T-helper 17 cell (primary cell): ENCODE results near the gene MEIKIN. TPM values are rescaled to one million over a fixed set of nuclear protein-coding genes. Genes with fewer than 3 reads are reported as not detected.

Source experiments
- ATAC-seq: fragments of 150-1000 bp; cut with Tn5 transposase; 2 replicates; pipeline ENCODE4 v1.10.0; 2021; ENCODE audit warnings: mild to moderate bottlenecking, moderate library complexity
- DNase-seq, 3 donors: peaks; one replicate each; pipeline versions ENCODE4 v3.0.0 to v3.0.0-alpha.2; 2020 to 2021
- H3K9me3 ChIP-seq: one replicate; pipeline ENCODE4 v1.7.0; 2013; ENCODE audit warnings: low read length, mild to moderate bottlenecking; ENCODE audit not compliant: control insufficient read depth, poor library complexity, severe bottlenecking
- H3K27ac Mint-ChIP-seq: one replicate; pipeline ENCODE4 v1.8.0; 2022; ENCODE audit warnings: mild to moderate bottlenecking, moderate library complexity, mixed read lengths
- H3K27me3 Mint-ChIP-seq: one replicate; pipeline ENCODE4 v1.8.0; 2022; ENCODE audit warnings: mixed read lengths
- H3K36me3 Mint-ChIP-seq: one replicate; pipeline ENCODE4 v1.8.0; 2022; ENCODE audit warnings: low read depth, mixed read lengths
- H3K4me1 Mint-ChIP-seq: one replicate; pipeline ENCODE4 v1.8.0; 2022; ENCODE audit warnings: mild to moderate bottlenecking, mixed read lengths
- H3K4me3 Mint-ChIP-seq: one replicate; pipeline ENCODE4 v1.8.0; 2022; ENCODE audit warnings: mild to moderate bottlenecking, moderate library complexity, mixed read lengths
- total RNA-seq, 4 donors: library from RNA in 2 of 4; stranded (reverse) in 2 of 4; gene quantifications; one replicate each; pipeline ENCODE4 v1.2.3 and lab custom pipeline; 2022 to 2026

MEIKIN gene
- total RNA-seq, 2 donors from 2014 or later, result 0.77 to 1.5 TPM

DNA sequence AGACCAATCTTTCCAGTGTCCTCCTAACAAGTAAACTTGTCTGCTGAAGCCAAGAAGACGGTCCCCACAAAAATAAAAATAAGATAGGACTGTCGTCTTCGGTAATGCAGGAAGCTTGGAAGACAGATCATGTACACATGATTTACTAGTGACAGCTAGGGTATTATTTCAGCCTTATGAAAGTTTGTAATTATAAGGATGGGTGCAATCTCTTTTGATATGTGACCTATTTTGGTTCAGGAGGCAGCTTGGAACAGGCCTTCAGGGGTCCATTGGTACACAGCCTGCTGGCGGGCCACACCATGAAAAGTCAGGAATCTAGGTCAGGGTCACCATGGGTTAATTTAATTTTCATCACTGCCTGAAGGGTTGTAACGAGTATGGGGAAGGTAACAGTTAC is 13.7 kb upstream of the MEIKIN start:
- peaks cover 12% of the 10 kb centered on the region for H3K36me3 Mint-ChIP-seq
- ATAC-seq (no peak), DNase-seq (no peak)
- H3K27me3 Mint-ChIP-seq, result no peaks in the 10 kb centered on the region
- H3K27ac Mint-ChIP-seq, result no peak overlapping the region
- no peaks in the 10 kb centered on the region for H3K4me1 Mint-ChIP-seq
- H3K4me3 Mint-ChIP-seq, result no peak overlapping the region
- no peaks in the 10 kb centered on the region for H3K9me3 ChIP-seq

DNA sequence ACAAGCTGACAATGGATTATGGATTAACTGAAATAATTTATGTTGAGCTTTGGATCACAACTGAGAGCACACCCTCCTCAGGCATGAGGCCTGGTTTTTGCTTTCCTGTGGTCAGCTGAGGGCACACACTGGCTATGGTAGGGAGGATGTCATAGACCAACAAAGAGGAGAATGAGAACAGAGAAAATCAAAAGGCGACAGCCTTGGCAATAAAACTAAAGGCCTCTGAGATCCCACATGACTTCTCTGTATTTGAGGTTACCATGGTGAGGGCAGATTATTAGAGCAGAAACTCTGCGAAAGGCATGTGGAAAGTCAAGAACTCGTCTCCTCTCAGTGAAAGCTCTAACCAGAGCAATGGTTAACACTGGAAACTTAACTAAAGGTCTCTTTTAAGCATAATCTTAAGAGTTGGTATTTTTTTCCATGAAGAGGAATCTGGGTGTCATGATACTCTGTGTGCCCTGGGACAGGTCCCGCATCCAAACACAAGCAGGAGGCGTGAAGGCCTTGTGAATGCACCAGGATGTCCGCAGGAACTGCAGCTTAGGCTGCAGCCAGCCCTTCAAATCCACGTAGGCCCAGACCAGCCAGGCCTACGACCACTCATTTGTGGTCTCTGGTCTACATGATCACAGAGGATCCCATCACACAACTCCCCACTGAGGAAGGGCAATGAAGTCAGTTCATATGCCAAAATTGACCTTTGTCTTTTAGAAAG is 12.4 kb upstream of the MEIKIN start:
- H3K27me3 Mint-ChIP-seq, result no peaks in the 10 kb centered on the region
- H3K4me3 Mint-ChIP-seq, result no peak overlapping the region
- no peaks in the 10 kb centered on the region for H3K4me1 Mint-ChIP-seq
- no peak for DNase-seq
- ATAC-seq, result no peak
- no peaks in the 10 kb centered on the region for H3K9me3 ChIP-seq
- peak overlapping the region; percentile 19 for H3K27ac Mint-ChIP-seq
- peaks cover 10% of the 10 kb centered on the region for H3K36me3 Mint-ChIP-seq

DNA sequence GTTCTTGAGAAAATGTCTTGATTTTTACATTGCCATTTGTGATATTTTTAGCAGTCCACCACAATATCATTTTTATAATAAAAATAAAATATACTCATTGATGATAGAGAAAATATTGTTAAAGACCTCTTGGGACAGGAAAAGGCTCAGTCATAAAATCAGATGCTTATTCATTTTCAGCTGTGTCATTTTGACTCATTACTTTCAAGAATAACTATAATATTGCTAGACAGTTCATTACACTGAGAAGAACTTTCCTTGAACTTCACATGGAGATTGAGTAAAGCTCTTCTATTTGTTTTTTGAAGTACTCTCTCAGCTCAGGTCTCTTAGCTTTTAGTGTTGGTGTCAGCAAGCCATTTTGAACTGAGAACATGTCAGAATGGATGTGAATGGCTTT is 8.5 kb upstream of the MEIKIN start:
- ATAC-seq, result no peak
- Mint-ChIP-seq H3K4me3 (no peak overlapping the region), H3K27me3 (no peaks in the 10 kb centered on the region), H3K27ac (no peak overlapping the region), H3K36me3 (peaks cover 9% of the 10 kb centered on the region), H3K4me1 (no peaks in the 10 kb centered on the region)
- DNase-seq, result no peak
- no peaks in the 10 kb centered on the region for H3K9me3 ChIP-seq

DNA sequence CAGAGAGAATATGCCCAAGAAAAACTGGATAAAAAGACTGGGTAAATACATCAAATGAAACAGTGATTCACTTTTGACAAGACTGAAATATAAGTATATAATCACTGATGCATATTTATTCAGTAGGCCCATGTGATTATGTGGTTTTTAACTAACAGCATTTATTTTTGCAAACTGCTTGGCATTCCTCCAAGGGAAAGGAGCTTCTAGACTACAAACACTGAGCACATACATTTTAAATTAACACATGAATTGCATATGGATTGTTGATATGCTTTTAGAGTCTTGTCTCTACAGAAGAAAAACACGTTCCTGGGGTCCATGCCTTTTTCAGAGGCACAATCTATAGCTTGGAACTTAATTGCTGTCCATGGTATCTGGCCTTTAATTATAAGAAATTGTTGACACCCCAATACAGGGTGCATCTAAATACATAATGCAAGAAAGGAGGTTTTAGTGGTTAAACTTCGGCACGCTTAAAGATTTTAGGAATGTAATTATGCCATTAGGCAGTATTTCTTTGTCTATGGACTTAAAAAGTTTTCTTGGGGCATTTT is 6.9 kb upstream of the MEIKIN start:
- Mint-ChIP-seq H3K4me3 (no peak overlapping the region), H3K36me3 (peaks cover 6% of the 10 kb centered on the region), H3K4me1 (no peaks in the 10 kb centered on the region), H3K27me3 (no peaks in the 10 kb centered on the region), H3K27ac (no peak overlapping the region)
- no peaks in the 10 kb centered on the region for H3K9me3 ChIP-seq
- DNase-seq, result no peak
- no peak for ATAC-seq

DNA sequence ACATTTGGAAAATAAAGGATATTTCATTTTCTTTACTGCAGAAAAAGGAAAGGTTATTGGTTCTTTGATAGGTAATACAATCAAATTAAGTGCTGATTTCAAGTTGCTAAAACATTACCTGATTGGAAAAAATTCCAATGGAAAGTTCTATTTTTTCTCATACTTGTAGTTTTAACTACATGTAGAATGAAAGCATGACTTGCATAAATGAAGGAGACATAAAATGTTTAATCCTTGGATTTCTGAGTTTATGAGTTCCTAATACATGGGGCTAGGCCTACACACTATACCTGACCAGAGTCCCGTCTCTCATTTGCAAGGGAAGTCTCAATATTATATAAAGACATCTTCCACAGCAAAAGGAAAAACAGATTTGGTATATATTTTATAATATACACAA is 5.2 kb upstream of the MEIKIN start:
- DNase-seq (no peak), ATAC-seq (no peak)
- no peaks in the 10 kb centered on the region for H3K9me3 ChIP-seq
- H3K4me3 Mint-ChIP-seq, result no peak overlapping the region
- peaks cover 7% of the 10 kb centered on the region for H3K36me3 Mint-ChIP-seq
- H3K4me1 Mint-ChIP-seq, result no peaks in the 10 kb centered on the region
- no peaks in the 10 kb centered on the region for H3K27me3 Mint-ChIP-seq
- no peak overlapping the region for H3K27ac Mint-ChIP-seq

DNA sequence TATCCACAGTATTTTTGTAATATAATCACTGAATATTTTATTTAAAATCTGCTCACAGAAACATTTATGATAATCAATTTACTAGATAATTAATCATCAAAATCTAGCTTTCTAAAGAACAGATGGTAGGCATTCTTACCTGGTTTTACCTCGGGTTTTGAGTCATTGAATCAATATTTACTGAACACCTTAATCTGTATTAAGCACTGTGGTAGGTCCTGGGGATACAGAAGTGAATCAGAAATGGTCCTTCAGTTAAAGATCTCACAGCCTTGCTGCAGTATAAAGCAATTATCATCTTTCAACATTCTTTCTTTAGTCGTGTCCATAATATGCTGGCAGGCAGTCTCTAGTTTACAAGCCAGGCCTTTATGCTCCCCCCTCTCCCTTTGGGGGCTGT is 2.0 kb upstream of the MEIKIN start:
- DNase-seq (no peak), ATAC-seq (no peak)
- H3K27me3 Mint-ChIP-seq, result no peaks in the 10 kb centered on the region
- H3K9me3 ChIP-seq, result no peaks in the 10 kb centered on the region
- H3K4me3 Mint-ChIP-seq, result no peak overlapping the region
- no peak overlapping the region for H3K27ac Mint-ChIP-seq
- H3K36me3 Mint-ChIP-seq, result peaks cover 2% of the 10 kb centered on the region
- no peaks in the 10 kb centered on the region for H3K4me1 Mint-ChIP-seq

DNA sequence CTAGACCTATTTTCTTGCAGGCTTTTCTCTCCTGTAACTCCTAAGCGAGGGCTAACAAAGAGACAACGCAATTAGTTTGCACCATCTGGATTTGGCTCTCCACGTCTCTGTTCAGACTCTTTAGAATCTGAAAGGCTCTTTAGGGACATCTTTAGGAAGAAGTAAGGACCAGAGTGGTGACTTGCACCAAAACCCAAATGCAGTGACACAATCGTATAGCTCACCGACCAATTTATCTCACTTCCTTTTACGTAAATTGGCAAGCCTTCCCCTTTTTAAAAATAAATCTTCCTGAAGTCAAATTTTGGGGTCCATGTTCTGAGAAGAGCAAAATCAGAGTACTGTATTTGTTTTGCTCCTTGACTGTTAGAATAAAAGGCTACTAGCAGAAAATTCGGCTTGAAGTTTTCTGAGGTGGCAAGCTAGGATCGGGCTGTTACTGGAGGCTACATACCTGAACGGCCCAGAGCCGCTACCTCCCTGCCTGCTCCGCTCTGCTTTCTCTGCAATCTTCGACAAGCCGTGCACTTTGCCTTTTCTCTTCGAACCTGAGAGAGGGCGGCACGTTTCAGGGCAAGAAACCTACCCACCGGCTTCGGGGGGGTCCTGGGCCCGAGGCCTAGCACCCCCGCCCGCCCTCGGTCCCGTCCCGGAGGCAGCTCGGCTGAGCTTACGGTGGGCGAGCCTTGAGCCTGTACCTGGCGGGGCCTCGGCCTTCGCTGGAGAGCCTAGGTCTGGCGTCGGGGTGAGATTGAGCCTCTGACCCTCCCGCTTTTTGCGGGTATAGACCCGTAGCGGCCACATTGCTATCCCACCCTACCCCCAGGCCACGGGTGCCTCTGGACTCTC is 537 bp downstream of the MEIKIN start:
- Mint-ChIP-seq H3K4me1 (no peaks in the 10 kb centered on the region), H3K27me3 (no peaks in the 10 kb centered on the region), H3K27ac (no peak overlapping the region), H3K4me3 (no peak overlapping the region), H3K36me3 (peaks cover 3% of the 10 kb centered on the region)
- no peak for ATAC-seq
- no peaks in the 10 kb centered on the region for H3K9me3 ChIP-seq
- DNase-seq, result no peak

DNA sequence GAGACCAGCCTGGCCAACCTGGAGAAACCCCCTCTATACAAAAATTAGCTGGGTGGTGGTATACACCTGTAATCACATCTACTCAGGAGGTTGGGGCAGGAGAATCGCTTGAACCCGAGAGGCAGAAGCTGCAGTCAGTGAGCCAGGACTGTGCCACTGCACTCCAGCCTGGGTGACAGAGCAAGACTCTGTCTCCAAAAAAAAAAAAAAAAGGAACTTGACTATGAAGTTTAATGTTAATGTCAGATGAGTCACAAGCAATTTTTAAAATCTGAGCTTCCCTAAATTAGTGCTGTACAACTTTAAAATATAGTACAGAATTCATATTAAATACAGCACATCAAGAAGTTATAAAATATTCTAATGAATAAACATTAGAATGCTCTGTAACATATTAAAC is 1.5 kb downstream of the MEIKIN start:
- no peaks in the 10 kb centered on the region for H3K27me3 Mint-ChIP-seq
- no peaks in the 10 kb centered on the region for H3K9me3 ChIP-seq
- DNase-seq (no peak), ATAC-seq (no peak)
- H3K36me3 Mint-ChIP-seq, result peaks cover 3% of the 10 kb centered on the region
- no peak overlapping the region for H3K27ac Mint-ChIP-seq
- no peaks in the 10 kb centered on the region for H3K4me1 Mint-ChIP-seq
- no peak overlapping the region for H3K4me3 Mint-ChIP-seq

DNA sequence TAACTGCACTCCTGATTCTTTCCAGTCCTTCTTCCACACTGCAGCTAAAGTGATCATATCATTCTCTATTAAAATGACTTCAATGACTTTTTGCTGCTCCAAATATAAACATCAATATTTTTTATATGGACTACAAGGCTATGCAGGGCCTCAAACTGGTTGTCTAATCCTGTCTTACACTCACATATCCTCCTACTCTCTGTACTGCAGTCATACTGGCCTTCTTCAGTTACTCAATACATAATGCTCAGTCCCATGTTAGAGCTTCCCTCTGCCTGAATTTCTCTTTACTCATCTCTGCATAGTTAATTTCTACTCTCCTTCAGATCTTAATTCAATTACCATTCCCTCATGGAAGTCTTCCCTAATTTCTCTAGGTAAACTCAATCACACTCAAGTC is 3.4 kb downstream of the MEIKIN start:
- Mint-ChIP-seq H3K4me3 (no peak overlapping the region), H3K4me1 (no peaks in the 10 kb centered on the region), H3K27me3 (no peaks in the 10 kb centered on the region), H3K27ac (no peak overlapping the region), H3K36me3 (peaks cover 3% of the 10 kb centered on the region)
- H3K9me3 ChIP-seq, result no peaks in the 10 kb centered on the region
- ATAC-seq (no peak), DNase-seq (no peak)

DNA sequence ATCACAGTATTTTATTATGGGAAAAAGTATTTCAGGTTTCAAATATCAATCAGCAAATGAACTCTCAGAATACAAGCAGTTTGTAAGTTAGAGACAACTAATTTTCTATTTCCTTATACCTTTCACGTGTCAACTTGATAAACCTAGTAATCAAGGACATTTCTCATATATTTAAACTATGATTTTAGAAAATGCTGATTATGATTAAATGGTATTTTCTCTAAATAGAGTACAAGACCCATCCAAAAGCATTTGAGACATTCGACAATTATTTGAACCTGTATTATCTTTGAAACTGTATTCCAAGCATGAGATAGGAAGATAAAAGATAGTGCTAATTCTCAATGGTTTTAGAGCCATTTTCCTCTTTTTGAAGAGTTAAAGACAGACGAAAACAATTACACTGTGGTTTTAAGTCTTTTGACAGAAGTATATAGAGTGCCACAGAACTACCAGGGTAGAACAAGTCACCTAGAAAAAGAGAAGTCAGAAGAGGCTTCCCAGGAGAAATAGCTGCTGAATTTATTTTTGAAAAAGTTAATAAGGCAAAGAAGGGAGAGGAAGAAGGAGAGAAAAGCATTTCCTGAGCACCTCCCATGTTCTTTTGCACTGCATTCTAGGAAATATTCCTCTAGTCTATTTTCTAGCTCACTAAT is 5.6 kb downstream of the MEIKIN start:
- peaks cover 6% of the 10 kb centered on the region for H3K36me3 Mint-ChIP-seq
- H3K27me3 Mint-ChIP-seq, result no peaks in the 10 kb centered on the region
- DNase-seq (no peak), ATAC-seq (no peak)
- peaks cover 4% of the 10 kb centered on the region for H3K4me1 Mint-ChIP-seq
- no peak overlapping the region for H3K4me3 Mint-ChIP-seq
- H3K9me3 ChIP-seq, result no peaks in the 10 kb centered on the region
- H3K27ac Mint-ChIP-seq, result no peak overlapping the region

DNA sequence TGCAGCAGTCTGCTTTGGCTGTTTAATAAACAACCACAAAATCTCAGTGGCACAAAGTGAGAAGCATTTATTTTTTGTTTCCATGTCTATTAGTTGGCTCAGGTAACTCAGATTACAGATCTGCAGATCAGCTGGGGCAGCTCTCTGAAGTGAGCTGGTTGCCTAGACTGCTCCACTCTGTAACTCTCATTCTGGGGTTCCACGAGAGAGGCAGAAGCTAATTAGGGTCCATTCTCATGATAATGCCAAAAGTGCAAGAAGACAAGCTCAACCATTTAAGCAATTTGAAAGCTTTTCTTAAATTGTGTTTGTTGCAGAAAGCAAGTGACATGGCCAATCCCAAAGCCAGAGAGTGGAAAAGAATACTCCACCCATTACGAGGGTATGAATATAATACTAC is 13.2 kb downstream of the MEIKIN start:
- no peak overlapping the region for H3K4me3 Mint-ChIP-seq
- no peaks in the 10 kb centered on the region for H3K9me3 ChIP-seq
- peaks cover 4% of the 10 kb centered on the region for H3K4me1 Mint-ChIP-seq
- ATAC-seq, result no peak
- no peak for DNase-seq
- no peak overlapping the region for H3K27ac Mint-ChIP-seq
- no peaks in the 10 kb centered on the region for H3K27me3 Mint-ChIP-seq
- H3K36me3 Mint-ChIP-seq, result peaks cover 7% of the 10 kb centered on the region

DNA sequence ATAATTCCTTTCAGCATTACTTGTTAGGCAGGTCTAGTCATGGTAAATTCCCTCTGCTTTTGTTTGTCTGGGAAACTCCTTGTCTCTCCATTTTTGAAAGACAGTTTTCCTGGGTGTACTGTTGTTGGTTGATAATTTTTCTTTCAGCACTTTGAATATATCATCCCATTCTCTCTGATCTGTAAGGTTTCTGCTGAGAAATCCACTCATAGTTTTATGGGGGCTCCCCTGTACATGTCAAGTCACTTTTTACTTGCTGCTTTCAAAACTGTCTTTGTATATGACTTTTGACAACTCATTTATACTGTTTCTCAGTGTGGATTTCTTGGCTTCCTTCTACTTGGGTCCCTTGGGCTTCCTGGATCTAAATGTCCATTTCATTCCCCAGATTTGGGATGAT is 16.5 kb downstream of the MEIKIN start:
- H3K4me1 Mint-ChIP-seq, result no peaks in the 10 kb centered on the region
- peaks cover 3% of the 10 kb centered on the region for H3K9me3 ChIP-seq

DNA sequence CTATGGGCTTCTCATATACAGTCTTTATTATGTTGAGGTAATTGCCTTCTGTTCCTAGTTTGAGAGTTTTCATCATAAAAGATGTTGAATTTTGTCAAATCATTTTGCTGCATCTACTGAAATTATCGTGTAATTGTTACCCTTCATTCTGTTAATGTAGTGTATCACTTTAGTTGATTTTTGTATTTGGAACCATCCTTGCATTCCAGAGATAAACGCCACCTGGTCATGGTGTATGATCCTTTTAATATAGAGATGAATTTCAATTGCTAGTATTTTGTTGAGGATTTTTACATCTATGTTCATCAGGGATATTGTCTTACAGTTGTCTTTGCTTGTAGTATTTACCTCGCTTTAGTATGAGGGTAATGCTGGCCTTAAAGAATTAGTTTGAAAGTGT is 19.3 kb downstream of the MEIKIN start:
- H3K4me3 Mint-ChIP-seq, result no peak overlapping the region
- no peaks in the 10 kb centered on the region for H3K4me1 Mint-ChIP-seq
- peaks cover 3% of the 10 kb centered on the region for H3K9me3 ChIP-seq
- no peaks in the 10 kb centered on the region for H3K27me3 Mint-ChIP-seq
- ATAC-seq (no peak), DNase-seq (no peak)
- no peak overlapping the region for H3K27ac Mint-ChIP-seq
- peaks cover 2% of the 10 kb centered on the region for H3K36me3 Mint-ChIP-seq

More for the DNA sequence above, 16.5 kb downstream of the MEIKIN start:
- Mint-ChIP-seq H3K36me3 (peaks cover 5% of the 10 kb centered on the region), H3K4me3 (no peak overlapping the region), H3K27ac (no peak overlapping the region), H3K27me3 (no peaks in the 10 kb centered on the region)
- no peak for ATAC-seq
- no peak for DNase-seq
